GM06990 (cell line): ENCODE results near the gene AVP.
"Not testable (repeated sequence)": the region's sequence is repeated elsewhere in the genome, so short reads cannot be mapped to it uniquely, and the experiment has no call there.

Experiments
- DNase-seq: peaks from one replicate; pipeline ENCODE4 v3.0.0-alpha.2; 2011; ENCODE audit not compliant: insufficient read length; ENCODE audit errors: extremely low read depth
- H3K27me3 ChIP-seq: replicated peaks from 2 replicates; pipeline ENCODE4 v1.6.0; 2011; ENCODE audit warnings: low read length; ENCODE audit not compliant: control insufficient read depth, insufficient read depth
- H3K36me3 ChIP-seq: 2 replicates; pipeline ENCODE4 v1.5.1; 2011; ENCODE audit warnings: low read length; ENCODE audit not compliant: control insufficient read depth, insufficient read depth
- H3K4me3 ChIP-seq: replicated peaks from 2 replicates; pipeline ENCODE4 v1.5.1; 2011; ENCODE audit warnings: low read depth, mild to moderate bottlenecking, control low read depth, low read length
- TF ChIP-seq, protein P1 (sequence below): IDR thresholded peaks from 2 replicates; pipeline ENCODE4 v1.5.1; 2011; ENCODE audit warnings: low read length, control low read depth, mild to moderate bottlenecking, inconsistent platforms; ENCODE audit not compliant: insufficient read depth, poor library complexity, severe bottlenecking

AVP gene

GRCh38 chr20:3121955-3122610 lies 37.6 kb upstream of the AVP start:
- no peak overlapping the region for H3K4me3 ChIP-seq
- TF ChIP-seq, protein P1, sequence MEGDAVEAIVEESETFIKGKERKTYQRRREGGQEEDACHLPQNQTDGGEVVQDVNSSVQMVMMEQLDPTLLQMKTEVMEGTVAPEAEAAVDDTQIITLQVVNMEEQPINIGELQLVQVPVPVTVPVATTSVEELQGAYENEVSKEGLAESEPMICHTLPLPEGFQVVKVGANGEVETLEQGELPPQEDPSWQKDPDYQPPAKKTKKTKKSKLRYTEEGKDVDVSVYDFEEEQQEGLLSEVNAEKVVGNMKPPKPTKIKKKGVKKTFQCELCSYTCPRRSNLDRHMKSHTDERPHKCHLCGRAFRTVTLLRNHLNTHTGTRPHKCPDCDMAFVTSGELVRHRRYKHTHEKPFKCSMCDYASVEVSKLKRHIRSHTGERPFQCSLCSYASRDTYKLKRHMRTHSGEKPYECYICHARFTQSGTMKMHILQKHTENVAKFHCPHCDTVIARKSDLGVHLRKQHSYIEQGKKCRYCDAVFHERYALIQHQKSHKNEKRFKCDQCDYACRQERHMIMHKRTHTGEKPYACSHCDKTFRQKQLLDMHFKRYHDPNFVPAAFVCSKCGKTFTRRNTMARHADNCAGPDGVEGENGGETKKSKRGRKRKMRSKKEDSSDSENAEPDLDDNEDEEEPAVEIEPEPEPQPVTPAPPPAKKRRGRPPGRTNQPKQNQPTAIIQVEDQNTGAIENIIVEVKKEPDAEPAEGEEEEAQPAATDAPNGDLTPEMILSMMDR: no peak
- H3K36me3 ChIP-seq: peaks cover 8% of the 10 kb centered on the region
- no peaks in the 10 kb centered on the region for H3K27me3 ChIP-seq
- DNase-seq: no peak

DNA sequence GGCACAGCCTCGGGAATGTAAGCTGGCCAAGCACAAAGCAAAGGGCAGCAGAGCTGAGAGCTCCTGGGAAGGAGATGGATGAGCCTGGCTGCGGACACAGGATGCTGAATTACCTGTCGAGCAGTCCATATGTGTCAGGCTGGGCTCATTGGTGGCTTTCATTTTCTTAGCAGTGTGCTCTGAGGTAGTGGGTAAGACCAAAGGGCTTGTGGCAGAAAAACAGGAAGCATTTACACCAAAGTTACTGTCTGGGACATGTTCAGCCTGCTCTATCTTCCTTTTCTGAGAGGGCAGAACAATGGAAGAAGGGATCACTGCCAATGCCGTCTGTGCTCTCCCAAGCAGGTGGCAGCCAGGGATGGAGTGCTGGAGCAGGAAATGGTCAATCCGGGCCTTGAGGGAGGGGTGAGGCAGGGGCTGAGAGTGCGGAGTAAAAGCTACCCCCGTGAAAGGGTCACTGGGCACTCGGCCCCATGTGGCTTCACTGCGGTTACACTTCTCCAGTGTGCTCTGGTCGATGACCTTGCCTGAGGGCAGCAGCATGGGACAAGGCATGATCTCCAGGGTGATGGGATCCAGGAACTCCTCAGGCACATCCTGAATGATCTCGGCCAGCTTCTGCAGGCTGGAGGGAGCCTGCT lies 36.9 kb upstream of the AVP start:
- no peak overlapping the region for H3K4me3 ChIP-seq
- DNase-seq: no peak
- no peaks in the 10 kb centered on the region for H3K27me3 ChIP-seq
- peaks cover 8% of the 10 kb centered on the region for H3K36me3 ChIP-seq
- TF ChIP-seq, protein P1: no peak

DNA sequence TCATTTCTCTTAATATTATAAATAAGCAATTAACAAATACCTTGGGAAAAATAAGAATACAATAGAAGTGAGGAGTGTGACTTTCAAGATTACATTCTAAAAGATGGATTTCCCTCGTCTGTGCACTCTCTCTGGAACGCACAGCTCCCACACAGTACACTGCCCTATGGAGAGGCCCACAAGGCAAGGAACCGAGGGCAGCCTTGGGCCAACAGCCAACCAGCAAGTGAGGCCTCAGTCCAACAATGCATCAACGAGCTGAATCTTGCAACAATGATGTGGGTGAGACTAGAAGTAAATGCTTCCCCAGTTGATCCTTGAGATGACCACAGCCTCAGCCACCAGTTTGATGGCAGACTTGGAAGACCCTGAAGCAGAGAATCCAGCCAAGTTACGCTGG lies 34.5 kb upstream of the AVP start:
- no peak for DNase-seq
- Histone ChIP-seq H3K4me3 (no peak overlapping the region), H3K36me3 (peaks cover 10% of the 10 kb centered on the region), H3K27me3 (no peaks in the 10 kb centered on the region)
- TF ChIP-seq, protein P1: no peak

- DNase-seq, H3K27me3 ChIP-seq, H3K4me3 ChIP-seq: not testable (repeated sequence)
- TF ChIP-seq, protein P1: peak; percentile 61
- H3K36me3 ChIP-seq: peaks cover 15% of the 10 kb centered on the region
These were observed 33.4 kb upstream of the AVP start for GRCh38 chr20:3117839-3118379.

GRCh38 chr20:3116341-3116740 lies 31.8 kb upstream of the AVP start:
- no peak overlapping the region for H3K4me3 ChIP-seq
- TF ChIP-seq, protein P1: no peak
- no peaks in the 10 kb centered on the region for H3K27me3 ChIP-seq
- DNase-seq: no peak
- peaks cover 7% of the 10 kb centered on the region for H3K36me3 ChIP-seq
